Stimulated activated CD4-positive, alpha-beta T cell treated with anti-CD3 and anti-CD28 coated beads, Interleukin-15, amount 100 ng/mL, for 48 hours (primary cell): ENCODE measurements around the gene POLR1B.
"Not testable (repeated sequence)": the region's sequence is repeated elsewhere in the genome, so short reads cannot be mapped to it uniquely, and the experiment has no call there.

Experiments
- DNase-seq, 2 donors: peaks; one replicate each; pipeline ENCODE4 v3.0.0-alpha.2; 2020; ENCODE audit warnings: low read depth in 2 of 2

The POLR1B gene

GRCh38 chr2:112542123-112542983 lies at the start of gene POLR1B:
Gene POLR1B, plus strand, starts transcription at chr2:112542465. Its CDS starts 30 bp downstream, at chr2:112542495.
- DNase-seq = peak; percentile 61 to 65

GRCh38 chr2:112493048-112493447 lies 49.2 kb upstream of the POLR1B start:
- DNase-seq = no peak

- no peak for DNase-seq
These were observed 48.2 kb upstream of the POLR1B start for GRCh38 chr2:112493858-112494648.

GRCh38 chr2:112494828-112495227 lies 47.4 kb upstream of the POLR1B start:
- DNase-seq = no peak

GRCh38 chr2:112495878-112496277 lies 46.4 kb upstream of the POLR1B start:
- DNase-seq = not testable (repeated sequence)

- DNase-seq = not testable (repeated sequence)
These were observed 41.3 kb upstream of the POLR1B start for GRCh38 chr2:112500850-112501484.

GRCh38 chr2:112509239-112509998 lies 32.8 kb upstream of the POLR1B start:
- not testable (repeated sequence) for DNase-seq

- DNase-seq = no peak
These were observed 25.5 kb upstream of the POLR1B start for GRCh38 chr2:112516801-112517200.

- DNase-seq = no peak
These were observed 23.5 kb upstream of the POLR1B start for GRCh38 chr2:112518807-112519206.

GRCh38 chr2:112519506-112519905 lies 22.8 kb upstream of the POLR1B start:
- no peak for DNase-seq

- no peak for DNase-seq
These were observed 22.0 kb upstream of the POLR1B start for GRCh38 chr2:112520234-112520783.

GRCh38 chr2:112523291-112523777 lies 18.9 kb upstream of the POLR1B start:
- DNase-seq = no peak

GRCh38 chr2:112524276-112524675 lies 18.0 kb upstream of the POLR1B start:
- DNase-seq = not testable (repeated sequence)

- DNase-seq = no peak
These were observed 13.7 kb upstream of the POLR1B start for GRCh38 chr2:112528541-112528940.

- DNase-seq = no peak
These were observed 12.5 kb upstream of the POLR1B start for GRCh38 chr2:112529757-112530156.

GRCh38 chr2:112530728-112531127 lies 11.5 kb upstream of the POLR1B start:
- no peak for DNase-seq

- DNase-seq = no peak
These were observed 7.4 kb upstream of the POLR1B start for GRCh38 chr2:112534826-112535225.

GRCh38 chr2:112536665-112537064 lies 5.6 kb upstream of the POLR1B start:
- DNase-seq = not testable (repeated sequence)

GRCh38 chr2:112539306-112539705 lies 3.0 kb upstream of the POLR1B start:
- DNase-seq = no peak

GRCh38 chr2:112540906-112541305 lies 1.4 kb upstream of the POLR1B start:
- DNase-seq = no peak
